ENCODE data around the gene DYNC1H1.

The DYNC1H1 gene

DNA sequence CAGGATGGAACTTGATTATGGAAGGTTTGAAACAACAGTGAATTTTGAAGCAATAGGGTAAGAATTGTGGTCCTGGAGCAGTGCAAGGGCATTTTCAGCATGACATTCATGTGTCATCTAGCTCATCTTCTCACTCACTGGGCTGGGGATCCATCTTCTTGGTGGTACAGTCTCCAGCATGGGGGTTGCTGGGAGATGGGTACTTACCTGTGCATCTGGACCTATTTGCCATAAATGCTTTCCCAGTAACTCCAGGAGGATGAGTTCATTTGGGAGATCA, 115.3 kb downstream of the DYNC1H1 start:
- TF ChIP-seq, protein P1, sequence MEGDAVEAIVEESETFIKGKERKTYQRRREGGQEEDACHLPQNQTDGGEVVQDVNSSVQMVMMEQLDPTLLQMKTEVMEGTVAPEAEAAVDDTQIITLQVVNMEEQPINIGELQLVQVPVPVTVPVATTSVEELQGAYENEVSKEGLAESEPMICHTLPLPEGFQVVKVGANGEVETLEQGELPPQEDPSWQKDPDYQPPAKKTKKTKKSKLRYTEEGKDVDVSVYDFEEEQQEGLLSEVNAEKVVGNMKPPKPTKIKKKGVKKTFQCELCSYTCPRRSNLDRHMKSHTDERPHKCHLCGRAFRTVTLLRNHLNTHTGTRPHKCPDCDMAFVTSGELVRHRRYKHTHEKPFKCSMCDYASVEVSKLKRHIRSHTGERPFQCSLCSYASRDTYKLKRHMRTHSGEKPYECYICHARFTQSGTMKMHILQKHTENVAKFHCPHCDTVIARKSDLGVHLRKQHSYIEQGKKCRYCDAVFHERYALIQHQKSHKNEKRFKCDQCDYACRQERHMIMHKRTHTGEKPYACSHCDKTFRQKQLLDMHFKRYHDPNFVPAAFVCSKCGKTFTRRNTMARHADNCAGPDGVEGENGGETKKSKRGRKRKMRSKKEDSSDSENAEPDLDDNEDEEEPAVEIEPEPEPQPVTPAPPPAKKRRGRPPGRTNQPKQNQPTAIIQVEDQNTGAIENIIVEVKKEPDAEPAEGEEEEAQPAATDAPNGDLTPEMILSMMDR (IDR thresholded peaks at IDR 0.05): no peak
- TF ChIP-seq ZFX (IDR thresholded peaks at IDR 0.05; ENCODE audit: borderline replicate concordance): no peak
- H3K27ac ChIP-seq: peak overlapping the region; percentile 36

DNA sequence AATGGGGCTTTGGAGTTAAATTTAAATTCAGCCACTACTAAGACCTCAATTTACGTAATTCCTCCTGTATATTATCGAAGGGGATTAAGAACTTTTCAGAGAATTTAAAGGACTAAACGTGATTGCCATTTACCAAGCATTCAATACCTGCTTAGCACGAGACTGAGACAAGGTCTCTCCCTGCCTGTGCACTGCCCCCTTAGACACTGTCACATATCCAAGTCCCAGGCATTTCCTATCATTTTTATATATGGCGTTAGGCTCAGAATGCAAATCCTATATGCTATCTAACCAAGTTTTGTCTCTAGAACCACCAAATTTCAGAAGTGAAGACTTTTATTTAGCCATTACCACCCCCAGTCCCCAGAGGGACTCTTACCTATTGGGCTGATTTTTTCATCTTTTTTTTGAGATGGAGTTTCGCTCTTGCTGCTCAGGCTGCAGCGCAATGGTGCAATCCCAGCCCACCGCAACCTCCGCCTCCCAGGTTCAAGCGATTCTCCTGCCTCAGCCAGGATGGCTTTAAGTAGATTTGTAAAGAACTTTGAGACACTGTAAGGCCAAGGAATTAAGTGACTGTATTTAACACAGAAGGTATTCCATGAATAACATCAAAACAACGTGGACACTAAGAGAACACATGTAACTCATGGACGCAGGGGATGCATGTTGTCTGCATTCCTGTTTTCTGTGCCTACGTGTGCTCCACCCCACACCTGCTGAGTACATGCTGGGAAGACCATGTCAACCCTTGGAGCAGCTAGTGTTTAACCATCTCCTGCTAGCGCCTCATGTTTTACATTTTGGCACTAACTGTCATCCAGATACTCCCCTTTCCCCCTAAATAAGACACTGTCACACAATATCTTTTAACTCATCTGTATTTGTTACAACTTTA, 116.1 kb downstream of the DYNC1H1 start:
- H3K27ac ChIP-seq: peak overlapping the region; percentile 36; the same call in 1 of the 2 replicates
- TF ChIP-seq ZFX (IDR thresholded peaks at IDR 0.05; ENCODE audit: borderline replicate concordance): no peak
- TF ChIP-seq, protein P1 (IDR thresholded peaks at IDR 0.05): no peak

DNA sequence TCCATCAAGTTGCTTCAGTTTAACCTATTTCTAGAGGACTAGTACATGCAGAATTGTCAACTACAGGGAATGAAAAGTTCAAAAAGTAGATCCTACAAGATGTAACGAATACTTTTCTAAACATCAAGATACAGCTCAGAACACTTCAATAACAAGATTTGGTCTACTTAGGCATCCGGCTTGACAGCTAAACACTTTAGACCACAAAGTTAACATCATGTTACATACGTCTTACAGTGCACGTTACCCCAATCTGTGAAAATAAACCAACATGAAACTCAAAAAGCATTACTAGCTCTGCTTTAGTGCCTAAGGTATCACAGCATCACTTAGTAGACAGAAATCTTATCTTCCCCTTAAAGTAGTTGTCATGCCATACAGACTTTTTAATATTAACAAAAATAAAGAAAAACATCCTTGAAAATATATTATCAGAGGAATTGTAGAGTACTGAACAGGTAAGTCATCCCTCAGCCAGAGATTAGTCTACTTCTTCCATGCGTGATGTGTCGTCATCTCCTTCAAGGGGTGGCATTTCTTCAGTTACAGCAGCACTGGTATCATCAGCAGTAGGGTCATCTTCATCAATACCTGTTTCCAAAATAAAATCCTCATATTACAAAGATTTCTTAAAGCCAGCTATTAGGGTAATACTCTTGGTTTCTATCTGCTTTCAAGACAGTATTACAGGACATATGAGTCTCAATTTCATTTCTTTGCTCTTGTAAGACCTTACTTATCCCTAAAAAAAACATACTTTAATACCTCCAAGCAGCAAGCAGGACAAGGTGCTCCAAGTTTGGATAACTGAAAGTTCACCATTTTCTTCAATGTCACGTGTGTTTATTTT, 117.1 kb downstream of the DYNC1H1 start:
- TF ChIP-seq ZFX (IDR thresholded peaks at IDR 0.05; ENCODE audit: borderline replicate concordance): no peak
- TF ChIP-seq, protein P1 (IDR thresholded peaks at IDR 0.05): no peak
- 0 out of 2 replicates have a peak overlapping the region, but pooled peaks have one; percentile 25 for H3K27ac ChIP-seq

DNA sequence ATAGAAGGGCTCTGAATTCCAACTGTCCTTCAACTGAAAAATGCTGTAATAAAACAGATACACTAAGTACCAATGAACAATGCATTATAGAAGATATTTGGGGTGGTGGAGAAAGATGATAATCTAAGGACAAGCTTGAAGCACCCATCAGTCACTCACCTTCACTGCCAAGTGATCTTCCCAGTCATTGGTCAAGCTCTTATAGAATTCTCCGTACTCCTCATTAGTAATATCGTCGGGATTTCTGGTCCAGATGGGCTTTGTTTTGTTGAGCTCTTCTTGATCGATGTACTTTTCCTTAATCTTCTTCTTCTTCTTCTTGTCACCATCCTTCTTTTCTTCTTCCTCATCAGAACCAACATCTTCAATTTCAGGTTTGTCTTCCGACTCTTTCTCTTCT, 120.1 kb downstream of the DYNC1H1 start:
- peak overlapping the region; percentile 97 for H3K27ac ChIP-seq

DNA sequence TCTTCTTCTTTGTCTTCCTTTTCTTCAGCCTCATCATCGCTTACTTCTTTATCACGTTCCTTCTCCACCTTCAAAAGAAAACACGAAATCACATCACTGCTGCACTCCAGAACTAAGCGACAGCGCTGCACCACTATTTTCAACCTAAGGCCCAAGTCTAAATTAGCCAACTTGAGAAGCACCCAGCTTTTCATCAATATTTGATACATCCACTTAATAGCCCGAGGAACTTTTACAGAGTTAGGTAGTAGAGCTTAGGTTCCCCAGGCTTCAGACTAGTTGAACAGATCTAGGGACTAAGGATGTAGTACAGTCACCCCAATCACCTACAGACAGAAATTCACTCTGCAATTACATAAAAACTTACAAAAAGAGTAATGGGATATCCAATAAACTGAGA, 120.6 kb downstream of the DYNC1H1 start:
- TF ChIP-seq, protein P1 (IDR thresholded peaks at IDR 0.05): no peak
- no peak for TF ChIP-seq ZFX (IDR thresholded peaks at IDR 0.05; ENCODE audit: borderline replicate concordance)
- H3K27ac ChIP-seq: peak overlapping the region; percentile 97

DNA sequence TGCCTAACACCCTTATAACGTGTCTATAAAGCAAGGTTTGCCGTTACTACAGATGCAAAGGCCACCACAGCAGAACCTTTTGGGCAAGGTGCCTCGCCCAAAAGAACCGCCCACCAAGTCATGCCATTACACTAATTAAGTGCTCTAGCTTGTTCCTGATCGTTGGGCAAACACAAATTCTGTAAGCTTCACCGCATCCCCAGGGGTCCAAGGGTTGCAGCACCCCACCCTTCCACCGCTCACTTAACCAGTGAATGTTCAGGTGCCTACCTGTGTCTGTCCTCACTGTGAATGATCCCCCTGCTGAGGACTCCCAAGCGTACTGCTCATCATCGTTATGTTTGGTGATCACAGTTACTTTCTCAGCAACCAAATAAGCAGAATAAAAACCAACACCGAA, 121.1 kb downstream of the DYNC1H1 start:
- peak overlapping the region; percentile 97 for H3K27ac ChIP-seq
- TF ChIP-seq, protein P1 (IDR thresholded peaks at IDR 0.05): no peak
- no peak for TF ChIP-seq ZFX (IDR thresholded peaks at IDR 0.05; ENCODE audit: borderline replicate concordance)

DNA sequence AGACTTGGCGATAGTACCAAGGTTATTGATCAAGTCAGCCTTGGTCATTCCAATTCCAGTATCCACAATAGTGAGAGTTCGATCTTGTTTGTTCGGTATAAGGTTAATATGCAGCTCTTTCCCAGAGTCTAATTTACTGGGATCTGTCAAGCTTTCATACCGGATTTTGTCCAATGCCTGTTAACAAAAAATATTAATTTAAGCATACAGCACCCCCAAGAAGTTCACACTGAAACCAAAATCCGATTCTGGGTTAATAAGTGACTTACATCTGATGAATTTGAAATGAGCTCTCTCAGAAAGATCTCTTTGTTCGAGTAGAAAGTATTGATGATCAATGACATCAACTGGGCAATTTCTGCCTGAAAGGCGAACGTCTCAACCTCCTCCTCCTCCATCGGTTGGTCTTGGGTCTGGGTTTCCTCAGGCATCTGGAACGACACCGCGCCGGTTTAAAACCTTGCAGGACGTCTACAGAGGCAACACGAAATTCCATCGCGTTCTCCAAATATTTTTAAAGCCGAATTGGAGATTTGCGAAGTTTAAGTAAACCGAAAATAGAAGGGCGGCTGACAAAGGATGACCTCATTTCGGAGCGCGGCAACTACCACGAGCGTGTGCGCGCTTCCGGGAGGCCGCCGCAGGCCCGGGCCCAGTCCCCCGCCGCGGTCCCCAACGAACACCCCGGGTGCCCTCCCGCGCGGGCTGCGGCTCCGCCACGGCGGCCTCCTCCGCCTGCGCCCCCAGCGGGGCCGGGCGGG, 121.8 kb downstream of the DYNC1H1 start:
- H3K27ac ChIP-seq: peak overlapping the region; percentile 97
- no peak for TF ChIP-seq ZFX (IDR thresholded peaks at IDR 0.05; ENCODE audit: borderline replicate concordance)
- TF ChIP-seq, protein P1 (IDR thresholded peaks at IDR 0.05): no peak

Data from 22Rv1 (cell line).